HEK293 (cell line): ENCODE data around the gene CNOT9.

ENCODE experiments used
- CTCF ChIA-PET: fragments of 350-600 bp; formaldehyde crosslinking; extraction: SDS; loops from one replicate; lab custom pipeline; 2021; ENCODE audit warnings: antibody characterized with exemption; lab: Yijun Ruan, JAX
- POLR2A ChIA-PET: fragments of 300-600 bp; formaldehyde crosslinking; extraction: SDS; loops from one replicate; lab custom pipeline; 2020; ENCODE audit warnings: antibody characterized with exemption, inconsistent platforms; lab: Yijun Ruan, JAX
- H3K27ac ChIP-seq: fragments of 200-500 bp; sonication (Bioruptor generic); 2 replicates; pipeline ENCODE4 v1.5.1; 2014; ENCODE audit warnings: low read depth, low read length, control low read depth, inconsistent platforms; ENCODE audit errors: extremely low read depth
- H3K36me3 ChIP-seq, 2 experiments: fragments of 200-500 bp in 1 of 2; sonication (Bioruptor generic) in 1 of 2; 1 replicate in 1 of 2; 2 replicates in 1 of 2; pipeline ENCODE4 v1.5.1; 2014 to 2017; ENCODE audit warnings: inconsistent platforms in 2 of 2, low read length in 2 of 2; ENCODE audit not compliant: control insufficient read depth in 2 of 2, insufficient read depth in 1 of 2
- H3K4me1 ChIP-seq: fragments of 200-500 bp; sonication (Bioruptor generic); 2 replicates; pipeline ENCODE4 v1.5.1; 2014; ENCODE audit warnings: mild to moderate bottlenecking, low read length, inconsistent platforms; ENCODE audit not compliant: control insufficient read depth, insufficient read depth
- H3K4me3 ChIP-seq: 2 replicates; pipeline ENCODE4 v1.5.1; 2011; ENCODE audit warnings: low read depth, mild to moderate bottlenecking, control low read depth, low read length, moderate library complexity
- H3K9me3 ChIP-seq: fragments of 200-500 bp; sonication (Bioruptor generic); 2 replicates; pipeline ENCODE4 v1.5.1; 2014; ENCODE audit warnings: low read depth, low read length, inconsistent platforms; ENCODE audit not compliant: control insufficient read depth, insufficient read depth
- GFI1B ChIP-seq: fragments of 450-650 bp; formaldehyde crosslinking; IDR thresholded peaks from 2 replicates; pipeline ENCODE4 v1.5.1; 2016; ENCODE audit warnings: missing biosample characterization, missing genetic modification characterization
- KLF10 ChIP-seq: fragments of 450-650 bp; IDR thresholded peaks from 2 replicates; pipeline ENCODE4 v1.5.1; 2018; ENCODE audit warnings: missing biosample characterization, mild to moderate bottlenecking, missing genetic modification characterization
- MEIS1 ChIP-seq: sonication (generic); formaldehyde crosslinking; IDR thresholded peaks from 2 replicates; pipeline ENCODE4 v1.8.1; 2022; ENCODE audit warnings: missing genetic modification reagents, mild to moderate bottlenecking, borderline replicate concordance
- MYNN ChIP-seq: fragments of 450-650 bp; formaldehyde crosslinking; IDR thresholded peaks from 2 replicates; pipeline ENCODE4 v1.5.1; 2016; ENCODE audit warnings: missing biosample characterization, missing genetic modification characterization, borderline replicate concordance
- OSR2 ChIP-seq: fragments of 450-650 bp; formaldehyde crosslinking; IDR thresholded peaks from 2 replicates; pipeline ENCODE4 v1.5.1; 2016; ENCODE audit warnings: missing biosample characterization, missing genetic modification characterization
- PRDM1 ChIP-seq: fragments of 450-650 bp; formaldehyde crosslinking; IDR thresholded peaks from 2 replicates; pipeline ENCODE4; 2016; ENCODE audit warnings: missing biosample characterization, missing genetic modification characterization
- SALL2 ChIP-seq: fragments of 450-650 bp; formaldehyde crosslinking; IDR thresholded peaks from 2 replicates; pipeline ENCODE4 v1.5.0; 2017; ENCODE audit warnings: missing biosample characterization, mild to moderate bottlenecking, missing genetic modification characterization, borderline replicate concordance
- SCRT1 ChIP-seq: fragments of 450-650 bp; formaldehyde crosslinking; IDR thresholded peaks from 2 replicates; pipeline ENCODE4 v1.5.1; 2016; ENCODE audit warnings: missing biosample characterization, missing genetic modification characterization, borderline replicate concordance
- SP7 ChIP-seq: fragments of 450-650 bp; formaldehyde crosslinking; IDR thresholded peaks from 2 replicates; pipeline ENCODE4 v1.5.1; 2016; ENCODE audit warnings: missing biosample characterization, missing genetic modification characterization
- TRIM28 ChIP-seq: IDR thresholded peaks from 2 replicates; pipeline ENCODE4 v1.6.1; 2011; ENCODE audit warnings: low read length, control low read depth, borderline replicate concordance
- ZBTB6 ChIP-seq: fragments of 450-650 bp; formaldehyde crosslinking; IDR thresholded peaks from 2 replicates; pipeline ENCODE4 v1.5.1; 2017; ENCODE audit warnings: missing biosample characterization, missing genetic modification characterization
- ZFP37 ChIP-seq: fragments of 450-650 bp; formaldehyde crosslinking; IDR thresholded peaks from 2 replicates; pipeline ENCODE4 v1.5.1; 2016; ENCODE audit warnings: missing biosample characterization, missing genetic modification characterization
- ZNF157 ChIP-seq: fragments of 450-650 bp; formaldehyde crosslinking; IDR thresholded peaks from 2 replicates; pipeline ENCODE4 v1.5.1; 2016; ENCODE audit warnings: missing biosample characterization, missing genetic modification characterization
- ZNF184 ChIP-seq: fragments of 450-650 bp; IDR thresholded peaks from 2 replicates; pipeline ENCODE4 v1.5.1; 2018; ENCODE audit warnings: missing biosample characterization, mild to moderate bottlenecking, missing genetic modification characterization
- ZNF19 ChIP-seq: fragments of 450-650 bp; formaldehyde crosslinking; IDR thresholded peaks from 2 replicates; pipeline ENCODE4; 2016; ENCODE audit warnings: missing biosample characterization, missing genetic modification characterization, low read depth
- ZNF2 ChIP-seq: fragments of 450-650 bp; formaldehyde crosslinking; IDR thresholded peaks from 2 replicates; pipeline ENCODE4 v1.5.1; 2016; ENCODE audit warnings: missing biosample characterization, missing genetic modification characterization
- ZNF214 ChIP-seq: fragments of 450-650 bp; formaldehyde crosslinking; IDR thresholded peaks from 2 replicates; pipeline ENCODE4 v1.5.1; 2017; ENCODE audit warnings: missing biosample characterization, mild to moderate bottlenecking, missing genetic modification characterization, borderline replicate concordance
- ZNF354C ChIP-seq: fragments of 450-650 bp; formaldehyde crosslinking; IDR thresholded peaks from 2 replicates; pipeline ENCODE4 v1.5.1; 2016; ENCODE audit warnings: missing biosample characterization, missing genetic modification characterization, low read depth, borderline replicate concordance
- ZNF416 ChIP-seq: fragments of 450-650 bp; formaldehyde crosslinking; IDR thresholded peaks from 2 replicates; pipeline ENCODE4 v1.5.1; 2016; ENCODE audit warnings: missing biosample characterization, missing genetic modification characterization
- ZNF510 ChIP-seq: fragments of 450-650 bp; formaldehyde crosslinking; IDR thresholded peaks from 2 replicates; pipeline ENCODE4 v1.5.1; 2018; ENCODE audit warnings: mild to moderate bottlenecking, missing genetic modification characterization, missing biosample characterization; ENCODE audit not compliant: insufficient replicate concordance
- ZNF513 ChIP-seq: fragments of 450-650 bp; IDR thresholded peaks from 2 replicates; pipeline ENCODE4 v1.5.1; 2018; ENCODE audit warnings: missing biosample characterization, missing genetic modification characterization
- ZNF521 ChIP-seq: fragments of 450-650 bp; formaldehyde crosslinking; IDR thresholded peaks from 2 replicates; pipeline ENCODE4 v1.5.1; 2017; ENCODE audit warnings: missing biosample characterization, mild to moderate bottlenecking, missing genetic modification characterization
- ZNF629 ChIP-seq: fragments of 450-650 bp; formaldehyde crosslinking; IDR thresholded peaks from 2 replicates; pipeline ENCODE4 v1.5.1; 2017; ENCODE audit warnings: missing biosample characterization, missing genetic modification characterization
- ZNF792 ChIP-seq: fragments of 450-650 bp; formaldehyde crosslinking; IDR thresholded peaks from 2 replicates; pipeline ENCODE4 v1.5.1; 2016; ENCODE audit warnings: missing biosample characterization, missing genetic modification characterization
- ZNF830 ChIP-seq: fragments of 450-650 bp; IDR thresholded peaks from 2 replicates; pipeline ENCODE4 v1.5.0; 2018; ENCODE audit warnings: missing biosample characterization, missing genetic modification characterization, low read depth, mild to moderate bottlenecking, moderate library complexity
- ZSCAN16 ChIP-seq: fragments of 450-650 bp; formaldehyde crosslinking; IDR thresholded peaks from 2 replicates; pipeline ENCODE4 v1.5.1; 2016; ENCODE audit warnings: missing biosample characterization, missing genetic modification characterization
- ZSCAN4 ChIP-seq: fragments of 450-650 bp; formaldehyde crosslinking; IDR thresholded peaks from 2 replicates; pipeline ENCODE4 v1.5.1; 2017; ENCODE audit warnings: missing biosample characterization, missing genetic modification characterization
- ZXDB ChIP-seq: fragments of 450-650 bp; formaldehyde crosslinking; IDR thresholded peaks from 2 replicates; pipeline ENCODE4 v1.5.1; 2016; ENCODE audit warnings: missing biosample characterization, missing genetic modification characterization
- TF ChIP-seq, protein P1 (sequence below): fragments of 450-650 bp; formaldehyde crosslinking; IDR thresholded peaks from 2 replicates; pipeline ENCODE4 v1.5.1; 2016; ENCODE audit warnings: missing biosample characterization, missing genetic modification characterization
- TF ChIP-seq, protein P2 (sequence below): fragments of 450-650 bp; formaldehyde crosslinking; IDR thresholded peaks from 2 replicates; pipeline ENCODE4; 2016; ENCODE audit warnings: missing biosample characterization, missing genetic modification characterization
- TF ChIP-seq, protein P3 (sequence below): fragments of 450-650 bp; formaldehyde crosslinking; optimal IDR thresholded peaks from 2 replicates; pipeline ENCODE3; 2016; ENCODE audit warnings: missing biosample characterization, mild to moderate bottlenecking, missing genetic modification characterization

The CNOT9 gene

DNA sequence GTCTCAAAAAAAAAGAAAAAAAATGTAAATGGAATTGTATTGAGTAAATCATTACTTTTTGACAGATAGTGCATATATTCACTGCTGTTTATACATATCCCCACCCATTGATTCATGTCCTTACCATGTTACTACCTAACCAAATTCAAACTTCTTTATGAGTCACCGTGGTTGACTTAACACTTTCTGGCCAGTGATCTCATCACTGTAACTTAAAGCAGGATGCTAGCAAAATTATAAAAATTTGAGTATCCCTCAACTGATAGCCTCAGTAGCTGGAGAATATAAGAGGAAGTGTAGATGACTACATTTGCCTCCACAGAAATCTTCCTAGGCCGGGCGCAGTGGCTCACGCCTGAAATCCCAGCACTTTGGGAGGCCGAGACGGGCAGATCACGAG lies 13.4 kb downstream of the CNOT9 start:
- peaks cover 51 to 73% of the 10 kb centered on the region in 2 experiments for H3K36me3 ChIP-seq
- no peaks in the 10 kb centered on the region for H3K9me3 ChIP-seq
- ChIA-PET CTCF (no interaction called here), POLR2A (no interaction called here)
- H3K4me3 ChIP-seq = no peak overlapping the region
- no peak overlapping the region for H3K27ac ChIP-seq
- peaks cover 9% of the 10 kb centered on the region; the same call in 1 of the 2 replicates for H3K4me1 ChIP-seq
- TF ChIP-seq OSR2 (peak; percentile 3; the same call in 1 of the 2 replicates), SP7 (tag by site-specific recombination) (peak; percentile 20; the same call in 1 of the 2 replicates), ZNF184 (tag by site-specific recombination) (no peak), ZNF830 (tag by site-specific recombination) (no peak), ZNF521 (tag by site-specific recombination) (no peak), ZNF2 (tag by site-specific recombination) (no peak), ZSCAN4 (no peak), ZNF416 (tag by site-specific recombination) (no peak), ZNF157 (tag by site-specific recombination) (no peak), ZSCAN16 (tag by site-specific recombination) (no peak), ZNF354C (no peak), PRDM1 (no peak), MYNN (no peak), ZNF510 (tag by site-specific recombination) (no peak), GFI1B (tag by site-specific recombination) (no peak), ZXDB (no peak), ZNF792 (tag by site-specific recombination) (no peak), KLF10 (no peak), ZNF19 (no peak), ZNF214 (no peak), SCRT1 (tag by site-specific recombination) (no peak), ZNF513 (tag by site-specific recombination) (no peak), ZBTB6 (tag by site-specific recombination) (no peak), ZNF629 (peak; percentile 63), MEIS1 (CRISPR knock-in tag) (no peak), TRIM28 (no peak), SALL2 (tag by site-specific recombination) (no peak), ZFP37 (tag by site-specific recombination) (no peak)
- TF ChIP-seq, protein P1, sequence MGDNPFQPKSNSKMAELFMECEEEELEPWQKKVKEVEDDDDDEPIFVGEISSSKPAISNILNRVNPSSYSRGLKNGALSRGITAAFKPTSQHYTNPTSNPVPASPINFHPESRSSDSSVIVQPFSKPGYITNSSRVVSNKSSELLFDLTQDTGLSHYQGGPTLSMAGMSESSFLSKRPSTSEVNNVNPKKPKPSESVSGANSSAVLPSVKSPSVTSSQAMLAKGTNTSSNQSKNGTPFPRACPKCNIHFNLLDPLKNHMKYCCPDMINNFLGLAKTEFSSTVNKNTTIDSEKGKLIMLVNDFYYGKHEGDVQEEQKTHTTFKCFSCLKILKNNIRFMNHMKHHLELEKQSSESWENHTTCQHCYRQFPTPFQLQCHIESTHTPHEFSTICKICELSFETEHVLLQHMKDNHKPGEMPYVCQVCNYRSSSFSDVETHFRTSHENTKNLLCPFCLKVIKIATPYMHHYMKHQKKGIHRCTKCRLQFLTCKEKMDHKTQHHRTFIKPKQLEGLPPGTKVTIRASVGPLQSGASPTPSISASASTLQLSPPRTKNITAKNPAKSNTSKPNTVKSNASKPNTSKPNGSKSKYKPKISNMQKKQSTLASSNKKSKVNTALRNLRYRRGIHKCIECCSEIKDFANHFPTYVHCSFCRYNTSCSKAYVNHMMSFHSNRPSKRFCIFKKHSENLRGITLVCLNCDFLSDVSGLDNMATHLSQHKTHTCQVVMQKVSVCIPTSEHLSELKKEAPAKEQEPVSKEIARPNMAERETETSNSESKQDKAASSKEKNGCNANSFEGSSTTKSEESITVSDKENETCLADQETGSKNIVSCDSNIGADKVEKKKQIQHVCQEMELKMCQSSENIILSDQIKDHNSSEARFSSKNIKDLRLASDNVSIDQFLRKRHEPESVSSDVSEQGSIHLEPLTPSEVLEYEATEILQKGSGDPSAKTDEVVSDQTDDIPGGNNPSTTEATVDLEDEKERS (tag by site-specific recombination) = no peak
- TF ChIP-seq, protein P2, sequence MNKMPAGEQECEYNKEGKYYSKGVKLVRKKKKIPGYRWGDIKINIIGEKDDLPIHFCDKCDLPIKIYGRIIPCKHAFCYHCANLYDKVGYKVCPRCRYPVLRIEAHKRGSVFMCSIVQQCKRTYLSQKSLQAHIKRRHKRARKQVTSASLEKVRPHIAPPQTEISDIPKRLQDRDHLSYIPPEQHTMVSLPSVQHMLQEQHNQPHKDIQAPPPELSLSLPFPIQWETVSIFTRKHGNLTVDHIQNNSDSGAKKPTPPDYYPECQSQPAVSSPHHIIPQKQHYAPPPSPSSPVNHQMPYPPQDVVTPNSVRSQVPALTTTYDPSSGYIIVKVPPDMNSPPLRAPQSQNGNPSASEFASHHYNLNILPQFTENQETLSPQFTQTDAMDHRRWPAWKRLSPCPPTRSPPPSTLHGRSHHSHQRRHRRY (tag by site-specific recombination) = no peak
- TF ChIP-seq, protein P3, sequence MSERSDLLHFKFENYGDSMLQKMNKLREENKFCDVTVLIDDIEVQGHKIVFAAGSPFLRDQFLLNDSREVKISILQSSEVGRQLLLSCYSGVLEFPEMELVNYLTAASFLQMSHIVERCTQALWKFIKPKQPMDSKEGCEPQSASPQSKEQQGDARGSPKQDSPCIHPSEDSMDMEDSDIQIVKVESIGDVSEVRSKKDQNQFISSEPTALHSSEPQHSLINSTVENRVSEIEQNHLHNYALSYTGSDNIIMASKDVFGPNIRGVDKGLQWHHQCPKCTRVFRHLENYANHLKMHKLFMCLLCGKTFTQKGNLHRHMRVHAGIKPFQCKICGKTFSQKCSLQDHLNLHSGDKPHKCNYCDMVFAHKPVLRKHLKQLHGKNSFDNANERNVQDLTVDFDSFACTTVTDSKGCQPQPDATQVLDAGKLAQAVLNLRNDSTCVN (tag by site-specific recombination) = no peak
